Stimulated activated CD8-positive, alpha-beta memory T cell treated with anti-CD3 and anti-CD28 coated beads, Interleukin-4, amount 100 ng/mL, for 1 hour (primary cell): Measurements from ENCODE around the gene TPRKB.
A peak's percentile ranks its signal among the peaks of the same experiment; 100 is the strongest.
"Not testable (repeated sequence)": the region's sequence is repeated elsewhere in the genome, so short reads cannot be mapped to it uniquely, and the experiment has no call there.

Experiments used
- DNase-seq, 2 donors: peaks; one replicate each; pipeline ENCODE4 v3.0.0-alpha.2; 2020; ENCODE audit warnings: low read depth in 2 of 2, low spot score in 1 of 2

TPRKB gene

GRCh38 chr2:73736855-73737779 lies at the start of gene TPRKB:
Gene TPRKB, minus strand, starts transcription at chr2:73737345. Its CDS starts 2,776 bp downstream, at chr2:73734569.
- DNase-seq = peak; percentile 87 to 89

- not testable (repeated sequence) for DNase-seq
Observed at GRCh38 chr2:73783883-73784282, 46.7 kb upstream of the TPRKB start, which contains the start of gene C2orf78. Gene C2orf78, plus strand, starts transcription at chr2:73784183. Its CDS starts 127 bp downstream, at chr2:73784310.

- not testable (repeated sequence) for DNase-seq
Observed at GRCh38 chr2:73783402-73783801, 46.3 kb upstream of the TPRKB start.

GRCh38 chr2:73780237-73780582 lies 43.1 kb upstream of the TPRKB start:
- no peak for DNase-seq

GRCh38 chr2:73779467-73780236 lies 42.5 kb upstream of the TPRKB start, which contains the start of gene DUSP11:
Gene DUSP11, minus strand, starts transcription at chr2:73780103. Its CDS starts 129 bp downstream, at chr2:73779974.
- DNase-seq = peak; percentile 92 to 93

GRCh38 chr2:73778867-73779466 lies 41.8 kb upstream of the TPRKB start:
- DNase-seq = not testable (repeated sequence)

- no peak for DNase-seq
Observed at GRCh38 chr2:73776869-73777519, 39.8 kb upstream of the TPRKB start.

GRCh38 chr2:73776381-73776780 lies 39.2 kb upstream of the TPRKB start:
- no peak for DNase-seq

- DNase-seq = no peak
Observed at GRCh38 chr2:73772819-73773218, 35.7 kb upstream of the TPRKB start.

GRCh38 chr2:73770725-73771124 lies 33.6 kb upstream of the TPRKB start:
- DNase-seq = no peak

GRCh38 chr2:73766994-73767393 lies 29.8 kb upstream of the TPRKB start:
- DNase-seq = no peak

GRCh38 chr2:73766349-73766748 lies 29.2 kb upstream of the TPRKB start:
- no peak for DNase-seq

GRCh38 chr2:73764945-73765344 lies 27.8 kb upstream of the TPRKB start:
- DNase-seq = no peak

GRCh38 chr2:73762571-73762970 lies 25.4 kb upstream of the TPRKB start:
- DNase-seq = no peak

- no peak for DNase-seq
Observed at GRCh38 chr2:73759904-73760303, 22.8 kb upstream of the TPRKB start.

- DNase-seq = no peak
Observed at GRCh38 chr2:73759285-73759764, 22.2 kb upstream of the TPRKB start.

- DNase-seq = not testable (repeated sequence)
Observed at GRCh38 chr2:73754332-73754731, 17.2 kb upstream of the TPRKB start.

GRCh38 chr2:73749314-73749713 lies 12.2 kb upstream of the TPRKB start:
- DNase-seq = no peak

- DNase-seq = no peak
Observed at GRCh38 chr2:73746877-73747208, 9.7 kb upstream of the TPRKB start.

GRCh38 chr2:73746015-73746876 lies 9.1 kb upstream of the TPRKB start:
- DNase-seq = no peak
